HG03521 (cell line): Measurements from ENCODE around the gene MIEN1.
"Not testable (repeated sequence)": the region's sequence is repeated elsewhere in the genome, so short reads cannot be mapped to it uniquely, and the experiment has no call there.

Experiments
- ATAC-seq: cut with Tn5 transposase; IDR thresholded peaks from one replicate; pipeline ENCODE4 v1.9.1; 2021; ENCODE audit warnings: mild to moderate bottlenecking, moderate library complexity; ENCODE audit not compliant: unreplicated experiment

MIEN1 gene

GRCh38 chr17:39701012-39701783, 29.1 kb downstream of the MIEN1 start:
- ATAC-seq = no peak

- ATAC-seq = no peak
These were observed 30.0 kb downstream of the MIEN1 start for GRCh38 chr17:39700148-39700987.

- ATAC-seq = no peak
These were observed 30.5 kb downstream of the MIEN1 start, which contains the start of gene ERBB2 for GRCh38 chr17:39699818-39700147. ERBB2 (plus strand) TSS chr17:39700064; CDS start chr17:39700239, 175 bp downstream.

- ATAC-seq = not testable (repeated sequence)
These were observed 31.0 kb downstream of the MIEN1 start for GRCh38 chr17:39699157-39699817.

GRCh38 chr17:39697961-39698360, 32.4 kb downstream of the MIEN1 start:
- ATAC-seq = no peak

- ATAC-seq = no peak
These were observed 33.6 kb downstream of the MIEN1 start for GRCh38 chr17:39696731-39697130.

GRCh38 chr17:39695089-39695474, 35.2 kb downstream of the MIEN1 start:
- no peak for ATAC-seq

GRCh38 chr17:39694593-39694992, 35.7 kb downstream of the MIEN1 start:
- no peak for ATAC-seq

- no peak for ATAC-seq
These were observed 41.4 kb downstream of the MIEN1 start for GRCh38 chr17:39688945-39689344.

GRCh38 chr17:39688475-39688835, 41.9 kb downstream of the MIEN1 start:
- no peak for ATAC-seq

GRCh38 chr17:39687546-39688474, 42.5 kb downstream of the MIEN1 start, which contains the start of gene PGAP3:
PGAP3 (minus strand) TSS chr17:39688057; CDS start chr17:39688014, 43 bp downstream.
- peak; percentile 86 for ATAC-seq

GRCh38 chr17:39687101-39687545, 43.2 kb downstream of the MIEN1 start:
- no peak for ATAC-seq

- no peak for ATAC-seq
These were observed 45.8 kb downstream of the MIEN1 start for GRCh38 chr17:39684369-39685192.

- ATAC-seq = no peak
These were observed 46.9 kb downstream of the MIEN1 start for GRCh38 chr17:39683295-39683939.

GRCh38 chr17:39679521-39680192, 50.7 kb downstream of the MIEN1 start:
- ATAC-seq = no peak
